ENCODE results near the gene ETNK2.

DNA sequence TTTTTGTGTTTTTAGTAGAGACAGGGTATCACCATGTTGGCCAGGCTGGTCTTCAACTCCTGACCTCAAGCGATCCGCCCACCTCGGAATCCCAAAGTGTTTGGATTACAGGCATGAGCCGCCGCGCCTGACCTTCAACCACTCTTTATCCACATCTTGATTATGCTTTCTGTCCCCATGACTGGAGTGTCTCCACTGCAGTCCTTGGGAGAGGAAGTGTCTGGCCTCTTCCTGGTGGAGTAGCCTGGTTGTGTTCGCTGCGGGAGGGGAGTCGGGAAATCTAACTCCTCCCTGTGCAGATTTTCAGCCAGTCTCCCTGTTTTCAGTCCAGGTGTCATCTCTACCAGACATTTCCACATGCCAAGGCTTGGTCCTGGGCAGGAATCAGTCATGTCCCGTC is 34.8 kb upstream of the ETNK2 start:
- TF ChIP-seq EP300 (IDR thresholded peaks at IDR 0.05) = no peak
- TF ChIP-seq, protein P1, sequence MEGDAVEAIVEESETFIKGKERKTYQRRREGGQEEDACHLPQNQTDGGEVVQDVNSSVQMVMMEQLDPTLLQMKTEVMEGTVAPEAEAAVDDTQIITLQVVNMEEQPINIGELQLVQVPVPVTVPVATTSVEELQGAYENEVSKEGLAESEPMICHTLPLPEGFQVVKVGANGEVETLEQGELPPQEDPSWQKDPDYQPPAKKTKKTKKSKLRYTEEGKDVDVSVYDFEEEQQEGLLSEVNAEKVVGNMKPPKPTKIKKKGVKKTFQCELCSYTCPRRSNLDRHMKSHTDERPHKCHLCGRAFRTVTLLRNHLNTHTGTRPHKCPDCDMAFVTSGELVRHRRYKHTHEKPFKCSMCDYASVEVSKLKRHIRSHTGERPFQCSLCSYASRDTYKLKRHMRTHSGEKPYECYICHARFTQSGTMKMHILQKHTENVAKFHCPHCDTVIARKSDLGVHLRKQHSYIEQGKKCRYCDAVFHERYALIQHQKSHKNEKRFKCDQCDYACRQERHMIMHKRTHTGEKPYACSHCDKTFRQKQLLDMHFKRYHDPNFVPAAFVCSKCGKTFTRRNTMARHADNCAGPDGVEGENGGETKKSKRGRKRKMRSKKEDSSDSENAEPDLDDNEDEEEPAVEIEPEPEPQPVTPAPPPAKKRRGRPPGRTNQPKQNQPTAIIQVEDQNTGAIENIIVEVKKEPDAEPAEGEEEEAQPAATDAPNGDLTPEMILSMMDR (IDR thresholded peaks at IDR 0.05) = no peak
